ENCODE data around the gene GDF11. TPM values are rescaled to one million over a fixed set of nuclear protein-coding genes. Genes with fewer than 3 reads are reported as not detected.

The GDF11 gene
- total and polyA plus RNA-seq, 2 of the 8 experiments (the other 6 are each of a cell fraction or from before 2014, with no cell fraction given): 12.1 to 15.1 TPM

GRCh38 chr12:55698241-55698955 is 44.5 kb upstream of the GDF11 start (continued):
- no peak for TF ChIP-seq CHD7 (IDR thresholded peaks at IDR 0.05; ENCODE audit: insufficient replicate concordance, low read length)
- no peak for TF ChIP-seq HDAC6 (IDR thresholded peaks at IDR 0.05; ENCODE audit: low read depth, low read length)
- no peak for TF ChIP-seq SP4 (IDR thresholded peaks at IDR 0.05; ENCODE audit: low read length)
- TF ChIP-seq GTF2F1 (IDR thresholded peaks at IDR 0.05; ENCODE audit: borderline replicate concordance, low read depth, low read length): no peak
- no peak for TF ChIP-seq SP2 (IDR thresholded peaks at IDR 0.05; ENCODE audit: low read length)
- TF ChIP-seq MAX (IDR thresholded peaks at IDR 0.05): no peak
- no peak for TF ChIP-seq SIN3A (conservative IDR thresholded peaks at IDR 0.05 in 1 of 2, IDR thresholded peaks at IDR 0.05 in 1 of 2; ENCODE audit: low read depth in 1 of 2, low read length in 2 of 2)
- TF ChIP-seq RBBP5 (IDR thresholded peaks at IDR 0.05; ENCODE audit: borderline replicate concordance, low read depth, low read length): no peak

All from H1 (cell line).